PC-9 (cell line): Measurements from ENCODE around the gene RGS11.

Source experiments
- CTCF ChIP-seq: fragments of 200-600 bp; sonication (generic); conservative IDR thresholded peaks from 2 replicates; pipeline ENCODE4 v1.6.1; 2017; ENCODE audit warnings: mixed run types, antibody characterized with exemption, mild to moderate bottlenecking, moderate library complexity
- EZH2 ChIP-seq: fragments of 200-600 bp; sonication (generic); IDR thresholded peaks from 2 replicates; pipeline ENCODE4 v1.8.0; 2017; ENCODE audit warnings: antibody characterized with exemption, low read depth

DNA sequence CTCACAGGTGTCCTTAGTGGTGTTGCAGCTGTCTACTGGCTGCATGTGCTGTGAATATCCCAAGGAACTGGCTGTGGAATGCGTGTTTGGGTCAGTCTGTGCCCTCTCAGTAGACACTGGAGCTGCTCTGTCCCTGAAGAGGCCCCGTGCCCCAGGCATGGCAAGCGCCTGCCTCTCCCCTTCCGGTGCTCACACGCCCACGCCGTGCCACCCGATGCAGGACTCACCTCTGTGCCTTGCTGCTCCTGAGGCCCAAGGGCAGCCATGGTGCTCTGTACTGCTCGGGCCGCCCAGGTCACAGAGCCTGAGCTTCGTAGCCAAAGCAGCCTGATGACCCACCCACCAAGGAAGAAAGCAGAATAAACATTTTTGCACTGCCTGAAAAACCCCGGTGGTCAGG is 10.0 kb downstream of the RGS11 start:
- no peak for TF ChIP-seq CTCF
- TF ChIP-seq EZH2: no peak
